Smooth muscle cell (in vitro differentiated cells): ENCODE measurements around the gene NEMP1. TPM values are rescaled to one million over a fixed set of nuclear protein-coding genes. Genes with fewer than 3 reads are reported as not detected.

Experiments used
- DNase-seq: peaks from one replicate; lab custom pipeline; 2025; ENCODE audit not compliant: unreplicated experiment; lab: John Stamatoyannopoulos, UW
- H2AFZ ChIP-seq: fragments of 200-600 bp; sonication (generic); 2 replicates; pipeline ENCODE4 v1.6.0; 2016; ENCODE audit warnings: antibody characterized with exemption, low read depth, mild to moderate bottlenecking
- H3F3A ChIP-seq: fragments of 200-600 bp; sonication (generic); 2 replicates; pipeline ENCODE4 v1.6.0; 2017; ENCODE audit warnings: antibody characterized with exemption, low read depth
- H3K27ac ChIP-seq: fragments of 200-600 bp; sonication (generic); 2 replicates; pipeline ENCODE4 v1.5.1; 2016; ENCODE audit warnings: low read depth, mild to moderate bottlenecking
- H3K27me3 ChIP-seq: fragments of 200-600 bp; sonication (generic); 2 replicates; pipeline ENCODE4 v1.6.1; 2016; ENCODE audit warnings: low read depth, mild to moderate bottlenecking
- H3K36me3 ChIP-seq: fragments of 200-600 bp; sonication (generic); 2 replicates; pipeline ENCODE4 v1.5.1; 2016; ENCODE audit warnings: low read depth
- H3K4me1 ChIP-seq: fragments of 200-600 bp; sonication (generic); 2 replicates; pipeline ENCODE4 v1.5.1; 2016; ENCODE audit warnings: low read depth
- H3K4me2 ChIP-seq: fragments of 200-600 bp; sonication (generic); 2 replicates; pipeline ENCODE4 v1.6.0; 2016; ENCODE audit warnings: mild to moderate bottlenecking
- H3K4me3 ChIP-seq: fragments of 200-600 bp; sonication (generic); 2 replicates; pipeline ENCODE4 v1.5.1; 2016; ENCODE audit warnings: mild to moderate bottlenecking
- H3K79me2 ChIP-seq: fragments of 200-600 bp; sonication (generic); 2 replicates; pipeline ENCODE4 v1.6.0; 2016; ENCODE audit warnings: low read depth, mild to moderate bottlenecking
- H3K9ac ChIP-seq: fragments of 200-600 bp; sonication (generic); 2 replicates; pipeline ENCODE4 v1.6.0; 2016; ENCODE audit warnings: low read depth
- H3K9me3 ChIP-seq: fragments of 200-600 bp; sonication (generic); replicated peaks from 2 replicates; pipeline ENCODE4 v1.5.1; 2016; ENCODE audit warnings: low read depth
- H4K20me1 ChIP-seq: fragments of 200-600 bp; sonication (generic); 2 replicates; pipeline ENCODE4 v1.6.0; 2016; ENCODE audit warnings: low read depth
- WGBS: methylation state at CpG from one replicate; pipeline ENCODE4 v1.1.7; 2016; ENCODE audit warnings: low lambda C conversion rate; 5-methylcytosine and 5-hydroxymethylcytosine counted together
- polyA plus RNA-seq: library from polyadenylated mRNA; unstranded; fragments of >200 nt; fragmentation: Nextera tagmentation; extraction: Ambion mirVana; gene quantifications from 2 replicates; pipeline ENCODE4 v1.2.1, GENCODE V29; 2016
- total RNA-seq: library from RNA; depleted of rRNA; stranded (reverse); fragments of >200 nt; gene quantifications from 2 replicates; pipeline ENCODE4 v1.2.3, GENCODE V29; 2014
- TF ChIP-seq, protein P1 (sequence below): fragments of 200-600 bp; sonication (generic); IDR thresholded peaks from 2 replicates; pipeline ENCODE4 v1.5.1; 2017; ENCODE audit warnings: borderline replicate concordance, mild to moderate bottlenecking, antibody characterized with exemption; ENCODE audit not compliant: insufficient read depth, poor library complexity, severe bottlenecking

Gene NEMP1
- total and polyA plus RNA-seq, 2 experiments from 2014 or later: 3.2 to 8.9 TPM

DNA sequence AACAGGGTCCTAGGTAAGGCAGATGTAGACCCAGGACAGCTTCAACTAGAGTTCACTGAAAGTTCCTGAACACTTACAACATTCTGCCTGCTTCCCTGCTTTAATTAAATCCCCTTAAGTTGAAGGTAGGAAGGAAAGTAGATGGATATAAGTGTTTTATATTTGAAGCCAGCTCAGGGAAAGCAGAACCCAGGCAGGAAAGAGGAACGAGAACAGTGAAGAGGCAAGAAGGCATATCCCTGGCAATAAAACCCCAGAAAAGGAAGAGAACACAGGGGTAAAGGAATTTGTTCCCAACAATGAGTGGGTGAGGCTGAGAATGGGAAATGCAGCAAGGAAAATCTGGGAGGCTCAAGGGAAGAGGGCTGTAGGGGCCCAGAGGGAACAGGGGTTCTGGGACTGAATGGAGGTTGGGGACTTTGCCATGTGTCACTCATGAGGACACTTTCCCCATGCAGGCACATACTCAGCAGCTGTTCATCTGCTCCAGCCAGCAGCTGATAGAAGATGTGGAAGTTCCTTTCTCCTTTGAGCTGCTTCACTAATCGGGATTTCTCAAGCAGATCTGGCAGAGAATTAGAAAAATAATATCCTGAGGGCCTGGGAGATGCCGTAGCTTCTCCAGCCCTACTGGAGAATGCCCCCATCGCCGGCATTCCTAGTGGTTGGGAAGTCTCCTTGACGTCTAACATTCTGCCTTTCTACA is 32.4 kb downstream of the NEMP1 start:
- H2AFZ ChIP-seq: no peak overlapping the region
- no peak overlapping the region for H3K4me2 ChIP-seq
- H3F3A ChIP-seq: peaks cover 6% of the 10 kb centered on the region
- no peak overlapping the region for H3K27ac ChIP-seq
- TF ChIP-seq, protein P1, sequence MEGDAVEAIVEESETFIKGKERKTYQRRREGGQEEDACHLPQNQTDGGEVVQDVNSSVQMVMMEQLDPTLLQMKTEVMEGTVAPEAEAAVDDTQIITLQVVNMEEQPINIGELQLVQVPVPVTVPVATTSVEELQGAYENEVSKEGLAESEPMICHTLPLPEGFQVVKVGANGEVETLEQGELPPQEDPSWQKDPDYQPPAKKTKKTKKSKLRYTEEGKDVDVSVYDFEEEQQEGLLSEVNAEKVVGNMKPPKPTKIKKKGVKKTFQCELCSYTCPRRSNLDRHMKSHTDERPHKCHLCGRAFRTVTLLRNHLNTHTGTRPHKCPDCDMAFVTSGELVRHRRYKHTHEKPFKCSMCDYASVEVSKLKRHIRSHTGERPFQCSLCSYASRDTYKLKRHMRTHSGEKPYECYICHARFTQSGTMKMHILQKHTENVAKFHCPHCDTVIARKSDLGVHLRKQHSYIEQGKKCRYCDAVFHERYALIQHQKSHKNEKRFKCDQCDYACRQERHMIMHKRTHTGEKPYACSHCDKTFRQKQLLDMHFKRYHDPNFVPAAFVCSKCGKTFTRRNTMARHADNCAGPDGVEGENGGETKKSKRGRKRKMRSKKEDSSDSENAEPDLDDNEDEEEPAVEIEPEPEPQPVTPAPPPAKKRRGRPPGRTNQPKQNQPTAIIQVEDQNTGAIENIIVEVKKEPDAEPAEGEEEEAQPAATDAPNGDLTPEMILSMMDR: no peak
- no peak for DNase-seq
- H3K79me2 ChIP-seq: no peaks in the 10 kb centered on the region
- no peaks in the 10 kb centered on the region for H4K20me1 ChIP-seq
- H3K9ac ChIP-seq: no peak overlapping the region
- no peaks in the 10 kb centered on the region for H3K4me1 ChIP-seq
- WGBS: 72% methylated on average over 6 of the region's 6 CpGs
- no peaks in the 10 kb centered on the region for H3K9me3 ChIP-seq
- peaks cover 11% of the 10 kb centered on the region for H3K27me3 ChIP-seq
- no peaks in the 10 kb centered on the region for H3K36me3 ChIP-seq
- no peak overlapping the region for H3K4me3 ChIP-seq

DNA sequence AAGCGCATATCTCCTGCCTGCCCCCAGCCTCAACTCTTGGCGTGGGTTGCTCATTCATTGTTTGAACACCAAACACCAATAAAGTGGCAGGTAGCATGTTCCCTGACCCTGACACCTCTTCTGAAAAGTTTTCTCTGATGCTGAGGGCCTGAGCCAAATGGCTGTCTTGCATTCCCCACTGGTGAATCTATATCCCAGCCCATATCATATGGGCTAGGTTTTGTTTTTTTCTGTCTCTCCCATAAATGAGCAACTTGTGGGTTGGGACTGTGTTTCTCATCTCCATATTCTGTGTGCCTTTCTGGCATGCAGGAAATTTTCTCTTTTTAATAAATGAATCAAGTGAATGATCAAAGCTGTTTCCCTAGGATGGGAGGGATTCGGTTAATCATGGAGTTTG is 33.7 kb downstream of the NEMP1 start:
- no peaks in the 10 kb centered on the region for H3K36me3 ChIP-seq
- H3K27ac ChIP-seq: peak overlapping the region; percentile 61
- 89% methylated on average over 3 of the region's 3 CpGs for WGBS
- no peaks in the 10 kb centered on the region for H3K9me3 ChIP-seq
- H3K79me2 ChIP-seq: no peaks in the 10 kb centered on the region
- no peaks in the 10 kb centered on the region for H3K4me1 ChIP-seq
- TF ChIP-seq, protein P1: no peak
- no peak for DNase-seq
- peak overlapping the region; percentile 28 for H3K4me2 ChIP-seq
- H2AFZ ChIP-seq: no peak overlapping the region
- H3K9ac ChIP-seq: no peak overlapping the region
- peaks cover 13% of the 10 kb centered on the region for H3K27me3 ChIP-seq
- H4K20me1 ChIP-seq: no peaks in the 10 kb centered on the region
- peaks cover 6% of the 10 kb centered on the region for H3F3A ChIP-seq
- H3K4me3 ChIP-seq: no peak overlapping the region

DNA sequence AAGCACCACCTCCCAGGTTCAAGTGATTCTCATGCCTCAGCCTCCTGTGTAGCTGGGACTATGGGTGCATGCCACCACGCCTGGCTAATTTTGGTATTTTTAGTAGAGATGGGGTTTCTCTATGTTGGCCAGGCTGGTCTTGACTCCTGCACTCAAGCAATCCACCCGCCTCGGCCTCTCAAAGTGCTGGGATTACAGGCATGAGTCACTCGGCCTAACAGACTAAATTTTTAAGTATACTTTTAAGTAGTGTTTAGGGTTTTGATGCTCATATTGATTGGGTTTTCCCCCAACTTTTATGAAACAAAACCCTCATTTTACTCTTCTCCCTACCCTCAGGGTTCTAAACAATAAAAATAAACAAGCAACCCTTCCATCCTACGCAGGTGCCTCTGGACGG is 34.1 kb downstream of the NEMP1 start:
- no peak overlapping the region for H2AFZ ChIP-seq
- H3K27me3 ChIP-seq: peaks cover 13% of the 10 kb centered on the region
- no peak overlapping the region for H3K4me3 ChIP-seq
- no peaks in the 10 kb centered on the region for H3K4me1 ChIP-seq
- H3K4me2 ChIP-seq: peak overlapping the region; percentile 28
- no peaks in the 10 kb centered on the region for H3K79me2 ChIP-seq
- WGBS: 45% methylated on average over 6 of the region's 6 CpGs
- no peaks in the 10 kb centered on the region for H3K36me3 ChIP-seq
- no peak for DNase-seq
- peaks cover 6% of the 10 kb centered on the region for H3F3A ChIP-seq
- no peak overlapping the region for H3K9ac ChIP-seq
- H3K27ac ChIP-seq: peak overlapping the region; percentile 61
- H3K9me3 ChIP-seq: no peaks in the 10 kb centered on the region
- TF ChIP-seq, protein P1: no peak
- H4K20me1 ChIP-seq: no peaks in the 10 kb centered on the region

DNA sequence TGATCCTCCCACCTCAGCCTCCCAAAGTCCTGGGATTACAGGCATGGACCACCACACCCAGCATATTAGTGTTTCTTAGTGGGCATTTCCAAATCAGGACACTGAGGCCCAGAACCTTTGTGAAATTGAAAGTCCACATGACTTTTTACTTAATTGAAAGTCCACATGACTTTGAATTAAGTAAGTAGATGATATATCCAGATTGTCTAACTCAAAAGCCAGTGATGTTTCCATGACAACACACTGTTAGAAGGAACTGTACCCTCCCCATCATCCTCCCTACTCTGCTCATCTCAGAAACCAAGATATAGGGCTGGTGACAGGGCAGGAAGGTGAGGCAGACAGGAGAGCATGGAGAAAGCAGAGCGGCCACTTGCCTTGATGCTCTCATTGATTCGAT is 35.9 kb downstream of the NEMP1 start:
- no peak for DNase-seq
- Histone ChIP-seq H3F3A (peaks cover 6% of the 10 kb centered on the region), H3K27me3 (peaks cover 13% of the 10 kb centered on the region), H3K4me3 (no peak overlapping the region), H3K9ac (no peak overlapping the region), H3K36me3 (no peaks in the 10 kb centered on the region), H3K27ac (no peak overlapping the region), H3K79me2 (no peaks in the 10 kb centered on the region), H3K9me3 (no peaks in the 10 kb centered on the region), H4K20me1 (no peaks in the 10 kb centered on the region), H3K4me1 (no peaks in the 10 kb centered on the region), H3K4me2 (no peak overlapping the region), H2AFZ (no peak overlapping the region)
- TF ChIP-seq, protein P1: no peak
- 93% methylated on average over 2 of the region's 2 CpGs for WGBS
